Retina (tissue), 1 donor: ENCODE data around the gene UBASH3B.

Experiments used
- DNase-seq: peaks from one replicate; pipeline ENCODE4 v3.0.0-alpha.2; 2016

Gene UBASH3B

GRCh38 chr11:122647736-122648275 is 7.7 kb upstream of the UBASH3B start:
- no peak for DNase-seq

GRCh38 chr11:122649116-122649515 is 6.4 kb upstream of the UBASH3B start:
- no peak for DNase-seq

DNA sequence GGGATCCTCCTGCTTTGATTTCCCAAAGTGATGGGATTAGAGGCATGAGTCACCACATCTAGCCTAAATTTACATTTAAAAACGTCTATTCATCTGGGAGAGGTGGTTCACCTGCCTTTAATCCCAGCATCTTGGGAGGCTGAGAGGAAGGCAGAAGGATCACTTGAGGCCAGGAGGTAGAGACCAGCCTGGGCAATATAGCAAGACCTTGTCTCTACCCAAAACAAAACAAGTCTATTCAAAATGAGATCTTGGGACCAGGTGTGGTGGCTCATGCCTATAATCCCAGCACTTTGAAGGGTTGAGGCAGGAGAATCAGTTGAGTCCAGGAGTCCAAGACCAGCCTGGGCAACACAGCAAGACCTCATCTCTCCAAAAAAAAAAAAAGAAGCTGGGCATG is 4.9 kb upstream of the UBASH3B start:
- DNase-seq: no peak

DNA sequence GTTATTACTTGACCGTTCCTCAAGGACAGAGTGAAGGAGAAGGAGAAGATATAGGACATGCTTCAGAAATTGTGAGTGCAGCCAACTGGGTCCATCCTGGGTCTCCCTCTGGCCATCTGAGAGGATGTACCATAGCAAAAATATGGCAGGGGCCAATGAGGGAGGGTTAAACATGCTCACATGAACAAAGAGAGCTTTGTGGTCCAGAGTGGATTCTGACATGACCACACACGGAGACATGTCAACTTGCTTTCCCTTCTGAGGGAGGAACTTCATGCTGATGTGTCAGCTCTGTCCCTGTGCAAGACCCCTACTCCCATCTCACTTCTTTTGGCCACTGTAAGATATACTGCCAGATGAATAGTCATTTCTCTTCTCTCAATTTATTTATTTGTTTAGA is 3.0 kb upstream of the UBASH3B start:
- DNase-seq: no peak

- DNase-seq: no peak
Observed at GRCh38 chr11:122653916-122654585, 1.5 kb upstream of the UBASH3B start.

DNA sequence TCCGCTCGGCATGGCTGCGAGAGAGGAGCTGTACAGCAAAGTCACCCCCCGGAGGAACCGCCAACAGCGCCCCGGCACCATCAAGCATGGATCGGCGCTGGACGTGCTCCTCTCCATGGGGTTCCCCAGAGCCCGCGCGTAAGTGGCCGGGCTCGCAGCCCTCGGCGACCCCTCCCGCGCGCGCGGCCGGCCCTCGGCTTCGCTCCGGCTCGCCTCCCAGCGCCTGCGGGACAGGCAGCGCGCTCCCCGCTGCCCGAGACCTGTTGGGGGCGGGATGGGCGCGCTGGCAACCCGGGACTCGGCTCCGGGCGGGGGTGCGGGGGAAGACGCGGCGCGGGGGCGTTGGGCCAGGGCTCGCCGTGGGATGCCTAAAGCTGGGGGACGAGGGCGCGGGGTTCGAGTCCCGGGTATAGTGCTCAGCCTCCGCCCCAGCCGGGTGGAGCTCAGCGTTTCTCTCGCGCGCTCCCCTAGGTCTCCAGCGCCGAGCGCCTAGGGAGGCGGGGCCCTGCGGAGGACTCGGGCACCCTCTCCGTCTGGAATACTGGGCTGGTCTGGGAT is 630 bp downstream of the UBASH3B start:
- DNase-seq: no peak

DNA sequence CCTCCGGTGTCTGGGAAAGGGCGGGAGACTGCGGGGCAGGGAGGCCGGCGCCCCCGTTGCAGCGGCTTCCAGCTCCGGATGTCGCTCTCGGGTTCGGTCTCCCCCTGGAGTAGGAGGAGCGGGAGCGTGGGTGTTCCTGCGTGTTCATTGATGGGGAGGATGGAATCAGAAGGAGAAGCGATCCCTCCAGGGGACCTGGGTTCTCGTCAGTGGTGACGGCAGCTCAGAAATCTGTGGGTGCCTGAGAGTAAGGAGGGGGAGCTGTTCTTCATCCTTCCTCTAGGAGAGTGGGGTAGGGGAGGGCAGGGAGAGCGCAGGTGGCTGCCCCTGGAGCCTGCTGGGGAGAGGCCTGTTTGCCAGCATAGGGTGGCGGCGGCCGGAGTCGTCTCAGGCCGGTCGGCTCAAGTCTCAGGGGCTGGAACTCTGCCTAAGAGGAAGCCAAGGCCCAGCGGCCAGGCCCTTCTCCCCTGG is 1.1 kb downstream of the UBASH3B start:
- DNase-seq: peak; percentile 78

GRCh38 chr11:122659676-122660554 is 4.4 kb downstream of the UBASH3B start:
- DNase-seq: no peak

- DNase-seq: peak; percentile 65
Observed at GRCh38 chr11:122661182-122661945, 5.8 kb downstream of the UBASH3B start.

DNA sequence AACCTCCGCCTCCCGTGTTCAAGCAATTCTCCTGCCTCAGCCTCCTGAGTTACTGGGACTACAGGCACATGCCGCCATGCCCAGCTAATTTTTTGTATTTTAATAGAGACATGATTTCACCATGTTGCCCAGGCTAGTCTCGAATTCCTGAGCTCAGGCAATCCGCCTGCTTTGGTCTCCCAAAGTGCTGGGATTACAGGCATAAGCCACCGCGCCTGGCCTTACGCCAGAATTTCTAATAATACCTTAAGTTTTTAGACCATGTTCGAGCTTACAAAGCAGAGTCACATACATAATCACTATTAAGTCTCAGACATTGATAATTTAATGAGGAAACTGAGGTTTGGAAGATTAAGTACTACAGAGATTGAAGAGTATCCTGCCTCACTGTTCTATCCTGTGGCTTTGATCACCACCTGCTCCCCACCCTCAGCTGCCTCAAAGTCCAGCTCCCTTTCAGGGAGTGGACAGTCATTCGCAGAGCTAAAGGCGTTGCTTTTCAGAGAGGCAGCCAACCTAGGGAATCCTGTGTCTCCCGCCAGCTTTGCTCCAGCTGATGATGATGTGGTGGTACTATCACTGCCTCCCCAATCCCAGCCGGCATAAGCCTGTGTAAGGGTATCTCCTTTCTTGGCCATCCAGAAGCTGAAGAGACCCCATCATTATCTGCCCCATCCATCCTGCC is 7.7 kb downstream of the UBASH3B start:
- no peak for DNase-seq

GRCh38 chr11:122663764-122664163 is 8.2 kb downstream of the UBASH3B start:
- DNase-seq: no peak

DNA sequence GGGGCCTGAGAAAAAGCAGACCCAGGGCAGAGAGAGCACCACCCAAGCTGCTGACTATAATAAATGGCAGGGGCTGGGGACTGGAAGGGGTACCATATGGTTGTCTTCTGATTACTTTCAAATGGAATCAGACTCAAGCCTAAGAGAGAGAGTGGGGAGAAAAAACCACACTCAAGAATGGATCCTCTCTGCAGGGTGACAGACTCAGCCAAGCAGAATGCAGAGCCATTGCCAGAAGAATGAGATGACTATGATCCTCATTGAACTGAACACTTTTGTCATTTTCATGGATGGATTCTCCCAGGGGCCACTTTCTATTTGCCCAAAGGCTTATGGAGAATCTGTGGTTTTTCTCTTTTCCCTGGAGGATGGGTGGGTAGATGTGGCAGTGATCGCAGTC is 8.7 kb downstream of the UBASH3B start:
- peak; percentile 68 for DNase-seq

DNA sequence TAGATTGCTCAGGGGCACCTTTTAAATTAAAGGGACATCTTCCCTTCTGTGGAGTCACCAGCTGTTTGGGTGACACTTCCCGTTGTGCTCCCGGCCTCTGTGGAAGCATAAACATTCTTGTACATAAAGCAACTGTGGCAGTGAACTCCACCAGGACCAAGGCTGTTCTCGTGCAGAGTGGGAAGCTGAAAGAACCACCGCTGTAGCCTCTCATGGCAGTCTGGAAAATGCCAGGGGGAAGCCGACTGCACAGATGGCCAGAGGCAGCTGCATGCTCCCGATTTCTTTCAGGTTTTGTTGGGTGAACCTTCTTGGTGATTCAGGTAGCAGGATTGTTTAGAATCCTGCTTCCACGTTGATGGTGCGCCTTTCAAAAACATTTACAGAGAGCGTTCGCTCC is 10.3 kb downstream of the UBASH3B start:
- DNase-seq: no peak

DNA sequence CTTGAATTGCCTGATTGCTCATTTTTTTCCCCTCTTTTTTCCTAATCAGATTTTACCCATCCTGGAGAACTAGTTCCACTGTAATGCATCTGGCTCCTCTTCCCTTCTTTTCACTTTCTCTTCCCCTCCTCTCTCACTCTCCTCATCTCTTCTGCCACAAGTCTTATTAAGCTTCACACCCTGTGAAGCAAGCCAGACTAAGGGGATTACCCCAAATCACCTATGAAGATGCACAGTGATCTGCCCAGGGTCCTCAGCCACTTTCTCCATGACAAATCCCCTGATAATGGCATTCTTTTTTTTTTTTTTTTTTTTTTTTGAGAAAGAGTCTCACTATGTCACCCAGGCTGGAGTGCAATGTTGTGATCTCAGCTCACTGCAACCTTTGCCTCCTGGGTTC is 11.2 kb downstream of the UBASH3B start:
- no peak for DNase-seq

GRCh38 chr11:122668562-122669090 is 13.1 kb downstream of the UBASH3B start:
- DNase-seq: no peak

GRCh38 chr11:122670131-122670530 is 14.6 kb downstream of the UBASH3B start:
- DNase-seq: no peak

DNA sequence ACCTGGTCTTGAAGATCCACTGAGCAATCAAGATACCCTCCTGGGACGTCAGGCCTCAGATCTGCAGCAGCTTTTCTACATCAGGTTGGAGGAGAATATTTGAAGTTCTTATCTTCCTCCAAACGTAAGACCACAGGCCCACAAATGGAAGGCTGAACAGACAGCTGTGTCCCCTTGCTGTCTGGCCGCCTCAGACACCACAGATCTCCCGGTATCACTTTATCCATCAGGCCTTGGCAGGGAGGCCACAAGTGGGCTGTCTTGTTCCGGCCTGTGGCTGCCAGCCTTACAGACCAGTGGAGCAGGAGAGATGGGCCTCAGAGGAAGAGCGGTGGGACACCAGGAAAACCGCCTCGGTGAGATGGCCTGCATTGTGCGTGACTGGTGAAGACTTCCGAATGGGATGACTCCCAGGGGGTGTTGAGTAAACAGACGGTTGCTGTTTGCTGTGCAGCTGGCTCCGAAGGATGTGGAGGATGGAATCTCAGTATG is 15.9 kb downstream of the UBASH3B start:
- no peak for DNase-seq

GRCh38 chr11:122672892-122673291 is 17.4 kb downstream of the UBASH3B start:
- DNase-seq: no peak

DNA sequence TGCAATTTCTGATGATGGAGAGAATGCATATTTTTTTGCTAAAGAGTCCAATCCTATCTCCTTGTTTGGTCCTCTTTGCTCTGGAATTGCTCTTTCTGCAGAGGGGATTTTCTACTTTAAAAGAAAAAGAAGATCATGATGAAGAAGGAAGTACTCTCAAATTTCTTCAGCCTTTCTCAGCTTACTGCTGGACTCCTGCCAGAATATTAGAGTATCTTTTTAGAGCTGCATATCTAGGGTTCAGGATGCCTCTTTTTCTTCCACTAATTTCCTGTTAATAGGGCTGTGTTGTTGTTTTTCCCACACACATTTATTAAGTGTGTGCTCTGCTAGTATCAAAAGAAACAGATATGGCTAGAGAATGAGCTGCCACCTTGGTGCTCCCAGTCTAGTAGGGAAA is 18.2 kb downstream of the UBASH3B start:
- no peak for DNase-seq

DNA sequence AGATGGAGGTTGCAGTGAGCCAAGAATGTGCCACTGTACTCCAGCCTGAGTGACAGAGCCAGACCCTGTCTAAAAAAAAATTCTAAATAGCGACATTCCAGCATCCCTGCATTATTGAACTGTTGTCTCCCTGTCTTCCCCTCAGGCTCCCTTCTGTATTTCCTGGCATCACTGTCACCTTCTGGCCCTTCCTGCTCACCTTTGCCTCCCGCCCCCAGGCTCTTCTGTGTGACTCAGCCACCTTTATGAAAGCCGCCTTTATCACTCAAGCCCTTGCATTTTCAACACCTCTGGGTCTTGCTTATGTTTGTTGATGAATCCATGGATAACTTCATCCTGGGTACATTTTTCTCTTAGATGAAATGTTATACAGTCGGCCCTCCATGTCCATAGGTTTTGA is 21.1 kb downstream of the UBASH3B start:
- DNase-seq: no peak

- no peak for DNase-seq
Observed at GRCh38 chr11:122677256-122677655, 21.7 kb downstream of the UBASH3B start.

- no peak for DNase-seq
Observed at GRCh38 chr11:122678406-122678805, 22.9 kb downstream of the UBASH3B start.
